T-cell (primary cell): ENCODE data around the gene EEPD1. TPM values are rescaled to one million over a fixed set of nuclear protein-coding genes. Genes with fewer than 3 reads are reported as not detected.

ENCODE experiments used
- ATAC-seq, 4 experiments: fragments of 200-7000 bp in 3 of 4; fragments of 150-1000 bp in 1 of 4; cut with Tn5 transposase; replicated peaks in 1 of 4; 1 replicate in 3 of 4; 2 replicates in 1 of 4; pipeline ENCODE4 v1.10.0; 2021; ENCODE audit warnings: moderate library complexity in 3 of 4, mild to moderate bottlenecking in 2 of 4, moderate number of reproducible peaks in 1 of 4
- CTCF ChIA-PET, 2 donors: fragments of 300-600 bp; sonication (Branson Sonifier 250); formaldehyde crosslinking; loops; one replicate each; lab custom pipeline; 2022; ENCODE audit warnings: antibody characterized with exemption in 2 of 2; lab: Charles Lee
- POLR2A ChIA-PET, 2 donors: fragments of 300-600 bp; sonication (Branson Sonifier 250); formaldehyde crosslinking; loops; one replicate each; lab custom pipeline; 2022; ENCODE audit warnings: antibody characterized with exemption in 2 of 2; lab: Charles Lee
- DNase-seq, 35 experiments: peaks; one replicate each; pipeline versions ENCODE4 v3.0.0 to v3.0.0-alpha.2; 2013 to 2023
- H3K27ac ChIP-seq: one replicate; pipeline ENCODE4 v1.5.1; 2013; ENCODE audit warnings: low read length
- H3K27me3 ChIP-seq, 2 experiments: replicated peaks in 1 of 2; 1 replicate in 1 of 2; 2 replicates in 1 of 2; pipeline versions ENCODE4 v1.6.1 to v1.7.0; 2013; ENCODE audit warnings: low read length in 1 of 2, mixed read lengths in 1 of 2; ENCODE audit not compliant: control insufficient read depth in 2 of 2, insufficient read depth in 2 of 2; ENCODE audit errors: extremely low read depth in 1 of 2
- H3K36me3 ChIP-seq, 2 donors: 1 replicate in 1 of 2; 2 replicates in 1 of 2; pipeline versions ENCODE4 v1.6.1 to v1.7.0; 2013; ENCODE audit warnings: low read length in 1 of 2; ENCODE audit not compliant: control insufficient read depth in 2 of 2, insufficient read depth in 1 of 2; ENCODE audit errors: extremely low read depth in 1 of 2
- H3K4me1 ChIP-seq, 2 experiments: 1 replicate in 1 of 2; 2 replicates in 1 of 2; pipeline versions ENCODE4 v1.6.1 to v1.7.0; 2013; ENCODE audit warnings: low read length in 2 of 2, mixed read lengths in 1 of 2; ENCODE audit not compliant: insufficient read depth in 2 of 2, control insufficient read depth in 1 of 2; ENCODE audit errors: extremely low read depth in 1 of 2
- H3K4me3 ChIP-seq, 2 donors: 1 replicate in 1 of 2; 2 replicates in 1 of 2; pipeline versions ENCODE4 v1.5.1 to v1.7.0; 2013; ENCODE audit warnings: mild to moderate bottlenecking in 2 of 2, low read length in 1 of 2, moderate library complexity in 1 of 2; ENCODE audit not compliant: control insufficient read depth in 1 of 2; ENCODE audit errors: extremely low read depth in 1 of 2
- H3K9me3 ChIP-seq: 2 replicates; pipeline ENCODE4 v1.7.0; 2013
- H3K27ac Mint-ChIP-seq, 2 donors: one replicate each; pipeline ENCODE4 v1.8.0; 2020 to 2021; ENCODE audit warnings: mild to moderate bottlenecking in 2 of 2, mixed read lengths in 2 of 2
- H3K27me3 Mint-ChIP-seq, 2 donors: one replicate each; pipeline ENCODE4 v1.8.0; 2021 to 2022; ENCODE audit warnings: mixed read lengths in 2 of 2
- H3K36me3 Mint-ChIP-seq: one replicate; pipeline ENCODE4 v1.8.0; 2021; ENCODE audit warnings: mixed read lengths
- H3K4me1 Mint-ChIP-seq, 3 donors: one replicate each; pipeline ENCODE4 v1.8.0; 2020 to 2022; ENCODE audit warnings: mixed read lengths in 3 of 3, mild to moderate bottlenecking in 1 of 3
- H3K4me3 Mint-ChIP-seq, 3 donors: one replicate each; pipeline ENCODE4 v1.8.0; 2020 to 2022; ENCODE audit warnings: mild to moderate bottlenecking in 3 of 3, mixed read lengths in 3 of 3, moderate library complexity in 3 of 3
- H3K9me3 Mint-ChIP-seq, 3 donors: one replicate each; pipeline ENCODE4 v1.8.0; 2020 to 2022; ENCODE audit warnings: mixed read lengths in 3 of 3
- WGBS: methylation state at CpG from one replicate; pipeline ENCODE4 v1.1.5; 2013; ENCODE audit warnings: missing lambda C conversion rate; ENCODE audit not compliant: insufficient coverage; 5-methylcytosine and 5-hydroxymethylcytosine counted together
- total RNA-seq, 35 experiments: library from RNA in 6 of 35; stranded (reverse) in 6 of 35; fragments of 120-200 nt in 1 of 35; gene quantifications; one replicate each; pipeline versions ENCODE4 v1.2.1 to v1.2.4 and lab custom pipeline; 2013 to 2026

Gene EEPD1
- total RNA-seq, 5 donors from 2014 or later (not counting 1 experiment from before 2014, with no cell fraction given), result 2.7 to 16.2 (median 4.2) TPM

GRCh38 chr7:36202398-36202797 lies 49.3 kb downstream of the EEPD1 start:
- WGBS, result 50% methylated on average over 9 of the region's 9 CpGs
- ATAC-seq (peak; percentile 34 to 50 (median 48)), DNase-seq (peak in 1 of 35 experiments; percentile 8)
- Mint-ChIP-seq H3K27ac (peak overlapping the region; percentile 73 to 79), H3K4me1 (peaks cover 21 to 58% (median 48%) of the 10 kb centered on the region in 3 donors), H3K36me3 (no peaks in the 10 kb centered on the region), H3K4me3 (peak overlapping the region in 1 of 3 donors; percentile 40), H3K9me3 (no peaks in the 10 kb centered on the region), H3K27me3 (no peaks in the 10 kb centered on the region)
- H3K36me3 ChIP-seq, result peaks cover 0 to 3% of the 10 kb centered on the region in 2 donors
- no peak overlapping the region for H3K27ac ChIP-seq
- H3K4me3 ChIP-seq, result no peak overlapping the region
- H3K27me3 ChIP-seq, result no peaks in the 10 kb centered on the region
- H3K4me1 ChIP-seq, result peaks cover 13 to 25% of the 10 kb centered on the region in 2 experiments
- CTCF ChIA-PET, result interaction anchor here in 1 of 2 donors (0.5 kb wide), 1 partner anchor 32 kb away, joined by 3 read pairs; no protein-coding TSS in a partner anchor
- H3K9me3 ChIP-seq, result no peaks in the 10 kb centered on the region
- POLR2A ChIA-PET, result no interaction called here

GRCh38 chr7:36203071-36203790 lies 50.2 kb downstream of the EEPD1 start:
- no peaks in the 10 kb centered on the region for H3K9me3 Mint-ChIP-seq
- H3K4me3 ChIP-seq, result no peak overlapping the region
- H3K36me3 ChIP-seq, result peaks cover 0 to 3% of the 10 kb centered on the region in 2 donors
- peak overlapping the region; percentile 27 to 73 for H3K27ac Mint-ChIP-seq
- no peak overlapping the region for H3K27ac ChIP-seq
- H3K4me3 Mint-ChIP-seq, result peak overlapping the region in 1 of 3 donors; percentile 40
- POLR2A ChIA-PET, result interaction anchor here in 1 of 2 donors (0.7 kb wide), 1 partner anchor 90 kb away, joined by 10 read pairs; no protein-coding TSS in a partner anchor
- no peaks in the 10 kb centered on the region for H3K9me3 ChIP-seq
- H3K27me3 ChIP-seq, result no peaks in the 10 kb centered on the region
- DNase-seq (no peak), ATAC-seq (no peak)
- H3K27me3 Mint-ChIP-seq, result no peaks in the 10 kb centered on the region
- 34% methylated on average over 5 of the region's 8 CpGs for WGBS
- H3K36me3 Mint-ChIP-seq, result no peaks in the 10 kb centered on the region
- peaks cover 17 to 34% of the 10 kb centered on the region in 2 experiments for H3K4me1 ChIP-seq
- CTCF ChIA-PET, result no interaction called here
- peaks cover 29 to 64% (median 56%) of the 10 kb centered on the region in 3 donors for H3K4me1 Mint-ChIP-seq

- Mint-ChIP-seq H3K4me3 (no peak overlapping the region), H3K4me1 (peaks cover 39 to 66% (median 58%) of the 10 kb centered on the region in 3 donors), H3K36me3 (no peaks in the 10 kb centered on the region), H3K27me3 (no peaks in the 10 kb centered on the region), H3K9me3 (no peaks in the 10 kb centered on the region), H3K27ac (peak overlapping the region in 1 of 2 donors; percentile 73)
- DNase-seq, result no peak
- ChIA-PET POLR2A (interaction anchor here in 1 of 2 donors (0.7 kb wide), 1 partner anchor 89 kb away, joined by 10 read pairs; no protein-coding TSS in a partner anchor), CTCF (no interaction called here)
- H3K4me3 ChIP-seq, result no peak overlapping the region
- ATAC-seq, result no peak
- WGBS, result 100% methylated on average over 2 of the region's 5 CpGs
- H3K9me3 ChIP-seq, result no peaks in the 10 kb centered on the region
- no peak overlapping the region for H3K27ac ChIP-seq
- no peaks in the 10 kb centered on the region for H3K36me3 ChIP-seq
- peaks cover 24 to 42% of the 10 kb centered on the region in 2 experiments for H3K4me1 ChIP-seq
- no peaks in the 10 kb centered on the region for H3K27me3 ChIP-seq
Measured at GRCh38 chr7:36204044-36204663, 51.1 kb downstream of the EEPD1 start.

GRCh38 chr7:36204929-36205635 lies 52.0 kb downstream of the EEPD1 start:
- H3K27me3 Mint-ChIP-seq, result no peaks in the 10 kb centered on the region
- WGBS, result 100% methylated on average over 1 of the region's 6 CpGs
- no peak for ATAC-seq
- Histone ChIP-seq H3K9me3 (no peaks in the 10 kb centered on the region), H3K4me1 (peaks cover 31 to 50% of the 10 kb centered on the region in 2 experiments), H3K36me3 (no peaks in the 10 kb centered on the region), H3K27ac (no peak overlapping the region), H3K4me3 (no peak overlapping the region), H3K27me3 (no peaks in the 10 kb centered on the region)
- H3K36me3 Mint-ChIP-seq, result no peaks in the 10 kb centered on the region
- DNase-seq, result no peak
- H3K27ac Mint-ChIP-seq, result no peak overlapping the region
- H3K4me1 Mint-ChIP-seq, result peaks cover 48 to 74% (median 66%) of the 10 kb centered on the region in 3 donors
- POLR2A ChIA-PET, result no interaction called here
- no peak overlapping the region for H3K4me3 Mint-ChIP-seq
- CTCF ChIA-PET, result no interaction called here
- H3K9me3 Mint-ChIP-seq, result no peaks in the 10 kb centered on the region

GRCh38 chr7:36205803-36206202 lies 52.7 kb downstream of the EEPD1 start:
- DNase-seq (no peak), ATAC-seq (no peak)
- Histone ChIP-seq H3K27me3 (no peaks in the 10 kb centered on the region), H3K9me3 (no peaks in the 10 kb centered on the region), H3K27ac (no peak overlapping the region), H3K36me3 (no peaks in the 10 kb centered on the region), H3K4me1 (peaks cover 34 to 55% of the 10 kb centered on the region in 2 experiments), H3K4me3 (no peak overlapping the region)
- no peaks in the 10 kb centered on the region for H3K9me3 Mint-ChIP-seq
- no peak overlapping the region for H3K27ac Mint-ChIP-seq
- H3K27me3 Mint-ChIP-seq, result no peaks in the 10 kb centered on the region
- H3K4me1 Mint-ChIP-seq, result peaks cover 52 to 79% (median 70%) of the 10 kb centered on the region in 3 donors
- CTCF ChIA-PET, result interaction anchor here in 1 of 2 donors (0.6 kb wide), 1 partner anchor 1147 kb away, joined by 3 read pairs; no protein-coding TSS in a partner anchor
- 93% methylated on average over 5 of the region's 6 CpGs for WGBS
- H3K36me3 Mint-ChIP-seq, result no peaks in the 10 kb centered on the region
- POLR2A ChIA-PET, result no interaction called here
- H3K4me3 Mint-ChIP-seq, result no peak overlapping the region
